ENCODE measurements around the gene KCNMA1.

GRCh38 chr10:77463967-77464745 is 173.5 kb downstream of the KCNMA1 start:
- TF ChIP-seq IRF9 (tag; IDR thresholded peaks at IDR 0.05), result no peak
- TF ChIP-seq ATF2 (CRISPR knock-in tag; IDR thresholded peaks at IDR 0.05), result no peak
- no peak for TF ChIP-seq CHD2 (IDR thresholded peaks at IDR 0.05; ENCODE audit: low read depth, low read length)
- no peak for TF ChIP-seq CTCF (IDR thresholded peaks at IDR 0.05 in 2 of 3, conservative IDR thresholded peaks at IDR 0.05 in 1 of 3; ENCODE audit: insufficient read depth in 2 of 3, low read depth in 1 of 3, low read length in 3 of 3)
- TF ChIP-seq NFATC3 (IDR thresholded peaks at IDR 0.05), result no peak
- TF ChIP-seq ATF1 (CRISPR knock-in tag; IDR thresholded peaks at IDR 0.05), result no peak
- TF ChIP-seq ATF1 (tag; IDR thresholded peaks at IDR 0.05), result no peak
- no peak for TF ChIP-seq MXD1 (CRISPR knock-in tag; IDR thresholded peaks at IDR 0.05; ENCODE audit: borderline replicate concordance, poor library complexity, severe bottlenecking)
